ENCODE data around the gene IKZF2.

IKZF2 gene

DNA sequence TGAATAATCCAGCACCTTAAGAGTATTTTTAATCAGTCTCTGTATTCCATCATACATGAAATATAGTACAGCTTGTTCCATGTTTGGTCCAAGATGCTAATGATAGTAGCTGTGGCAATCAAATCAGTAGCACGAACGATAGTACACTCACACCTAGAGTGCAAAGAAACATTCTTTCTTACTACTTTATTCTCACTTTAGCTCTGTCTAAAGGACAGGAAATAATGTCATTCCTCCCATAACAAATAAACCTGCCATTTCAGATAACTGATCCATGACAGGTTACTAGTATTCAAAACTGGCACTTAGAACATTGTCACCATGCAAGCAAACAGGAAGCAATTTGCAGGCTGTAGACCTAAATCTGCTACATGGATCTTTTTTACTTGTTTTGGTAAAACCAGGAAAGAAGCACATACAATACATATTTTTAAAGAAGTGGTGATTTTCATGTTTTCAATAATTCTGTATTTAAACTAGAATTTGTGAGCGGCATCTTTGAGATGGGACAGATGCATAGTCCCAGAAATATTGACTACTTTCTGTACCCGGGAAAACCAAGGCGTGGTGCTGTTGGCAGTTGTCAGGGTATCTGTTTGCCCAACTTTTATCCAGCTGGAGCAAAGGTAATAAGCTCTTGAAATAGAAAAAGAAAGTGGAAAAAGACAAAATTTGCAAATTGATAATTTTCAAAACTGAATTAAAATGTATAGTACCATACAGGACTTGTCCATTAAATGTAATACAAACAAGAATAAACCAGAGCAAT is 49.5 kb downstream of the IKZF2 start:
- no peak for DNase-seq (ENCODE audit: extremely low read depth, low read depth)
- TF ChIP-seq, protein P1, sequence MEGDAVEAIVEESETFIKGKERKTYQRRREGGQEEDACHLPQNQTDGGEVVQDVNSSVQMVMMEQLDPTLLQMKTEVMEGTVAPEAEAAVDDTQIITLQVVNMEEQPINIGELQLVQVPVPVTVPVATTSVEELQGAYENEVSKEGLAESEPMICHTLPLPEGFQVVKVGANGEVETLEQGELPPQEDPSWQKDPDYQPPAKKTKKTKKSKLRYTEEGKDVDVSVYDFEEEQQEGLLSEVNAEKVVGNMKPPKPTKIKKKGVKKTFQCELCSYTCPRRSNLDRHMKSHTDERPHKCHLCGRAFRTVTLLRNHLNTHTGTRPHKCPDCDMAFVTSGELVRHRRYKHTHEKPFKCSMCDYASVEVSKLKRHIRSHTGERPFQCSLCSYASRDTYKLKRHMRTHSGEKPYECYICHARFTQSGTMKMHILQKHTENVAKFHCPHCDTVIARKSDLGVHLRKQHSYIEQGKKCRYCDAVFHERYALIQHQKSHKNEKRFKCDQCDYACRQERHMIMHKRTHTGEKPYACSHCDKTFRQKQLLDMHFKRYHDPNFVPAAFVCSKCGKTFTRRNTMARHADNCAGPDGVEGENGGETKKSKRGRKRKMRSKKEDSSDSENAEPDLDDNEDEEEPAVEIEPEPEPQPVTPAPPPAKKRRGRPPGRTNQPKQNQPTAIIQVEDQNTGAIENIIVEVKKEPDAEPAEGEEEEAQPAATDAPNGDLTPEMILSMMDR (IDR thresholded peaks at IDR 0.05; ENCODE audit: low read depth, low read length): no peak

DNA sequence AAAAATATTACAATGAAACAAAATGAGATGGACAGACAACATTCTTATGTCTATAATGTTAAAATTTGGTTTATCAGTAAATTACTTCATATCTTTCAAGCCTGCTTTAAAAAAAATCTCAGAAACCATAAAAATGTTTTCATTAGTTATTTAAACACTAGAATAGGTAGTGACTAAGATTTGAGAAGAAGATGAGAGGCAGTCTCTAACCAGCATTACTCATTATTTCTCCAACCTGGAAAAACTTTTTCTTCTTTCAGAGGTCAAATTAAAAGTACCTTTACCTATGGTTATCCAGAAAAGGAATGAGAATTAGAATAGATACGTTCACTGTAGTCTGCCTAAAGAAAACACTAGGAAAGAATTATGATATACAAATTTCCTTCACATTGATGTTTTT is 50.3 kb downstream of the IKZF2 start:
- DNase-seq (ENCODE audit: extremely low read depth, low read depth): no peak
- TF ChIP-seq, protein P1 (IDR thresholded peaks at IDR 0.05; ENCODE audit: low read depth, low read length): no peak

DNA sequence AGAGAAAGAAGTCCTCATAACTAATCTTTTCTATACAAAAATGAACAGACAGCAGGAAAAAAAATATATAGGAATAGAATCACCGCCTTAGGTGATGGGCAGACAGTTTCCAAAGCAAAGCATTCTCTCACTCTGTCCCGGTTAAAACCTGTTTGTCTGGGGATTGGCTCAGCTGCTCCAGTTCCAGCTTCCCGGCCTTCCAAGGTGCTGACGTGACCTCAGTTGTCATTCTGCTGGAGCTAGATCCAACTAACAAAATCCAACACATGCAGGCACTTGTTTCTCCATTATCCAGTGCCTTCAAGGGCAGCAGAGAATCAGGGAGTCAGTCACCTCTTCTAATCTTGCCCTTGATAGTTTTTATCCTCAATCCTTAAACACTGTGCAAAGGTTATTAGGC is 52.8 kb downstream of the IKZF2 start:
- TF ChIP-seq, protein P1 (IDR thresholded peaks at IDR 0.05; ENCODE audit: low read depth, low read length): no peak
- no peak for DNase-seq (ENCODE audit: extremely low read depth, low read depth)

DNA sequence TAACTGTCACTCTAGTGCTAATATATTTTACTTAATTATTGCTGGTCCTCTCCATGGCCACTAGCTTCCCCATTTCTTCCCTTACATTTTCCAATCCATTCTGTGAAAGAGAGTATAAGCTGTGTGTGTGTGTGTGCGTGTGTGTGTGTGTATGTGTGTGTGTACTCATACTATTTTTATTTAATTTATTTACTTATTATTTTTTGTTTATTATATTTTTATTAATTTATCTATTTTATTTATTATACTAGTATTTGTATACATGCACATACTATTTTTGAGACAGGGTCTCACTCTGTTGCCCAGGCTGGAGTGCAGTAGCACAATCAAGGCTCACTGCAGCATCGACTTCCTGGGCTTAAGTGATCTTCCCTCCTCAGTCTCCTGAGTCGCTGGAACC is 59.6 kb downstream of the IKZF2 start:
- TF ChIP-seq, protein P1 (IDR thresholded peaks at IDR 0.05; ENCODE audit: low read depth, low read length): no peak
- DNase-seq (ENCODE audit: extremely low read depth, low read depth): no peak

DNA sequence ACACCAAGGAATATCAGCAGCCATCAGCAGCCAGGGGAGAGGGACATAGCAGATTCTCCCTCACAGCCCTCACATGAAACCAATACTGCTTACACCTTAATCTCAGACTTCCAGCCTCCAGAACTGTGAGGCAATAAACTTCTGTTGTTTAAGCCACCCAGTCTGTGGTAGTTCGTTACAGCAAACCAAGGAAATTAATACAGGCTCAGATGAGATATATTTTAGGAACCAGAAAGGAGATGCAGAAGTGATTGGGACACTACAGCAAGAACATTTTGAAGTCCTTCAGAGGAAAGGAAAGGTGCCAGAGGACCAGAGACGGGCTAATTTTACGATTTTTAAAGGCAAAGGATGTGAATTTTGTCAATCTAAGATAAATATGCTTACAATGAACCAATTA is 60.6 kb downstream of the IKZF2 start:
- no peak for DNase-seq (ENCODE audit: extremely low read depth, low read depth)
- TF ChIP-seq, protein P1 (IDR thresholded peaks at IDR 0.05; ENCODE audit: low read depth, low read length): no peak

DNA sequence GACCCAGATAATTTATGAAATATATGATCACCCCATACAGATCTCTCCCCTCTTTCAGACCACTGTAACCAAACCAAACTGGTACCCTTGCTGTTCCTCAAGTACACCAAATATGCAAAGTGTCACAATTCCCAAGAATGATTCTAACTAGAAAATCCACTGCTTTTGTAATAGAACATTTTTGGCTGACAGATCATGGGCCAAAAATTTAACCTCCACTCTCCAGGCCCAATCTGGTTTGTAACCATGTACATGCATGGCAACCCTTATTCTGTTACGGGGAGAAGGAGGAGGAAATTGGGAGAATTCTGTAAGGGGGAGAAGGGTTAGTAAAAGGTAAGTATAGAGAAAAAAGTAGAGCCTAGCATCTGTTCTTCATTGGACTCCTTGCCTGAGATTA is 62.0 kb downstream of the IKZF2 start:
- TF ChIP-seq, protein P1 (IDR thresholded peaks at IDR 0.05; ENCODE audit: low read depth, low read length): no peak
- DNase-seq (ENCODE audit: extremely low read depth, low read depth): no peak

DNA sequence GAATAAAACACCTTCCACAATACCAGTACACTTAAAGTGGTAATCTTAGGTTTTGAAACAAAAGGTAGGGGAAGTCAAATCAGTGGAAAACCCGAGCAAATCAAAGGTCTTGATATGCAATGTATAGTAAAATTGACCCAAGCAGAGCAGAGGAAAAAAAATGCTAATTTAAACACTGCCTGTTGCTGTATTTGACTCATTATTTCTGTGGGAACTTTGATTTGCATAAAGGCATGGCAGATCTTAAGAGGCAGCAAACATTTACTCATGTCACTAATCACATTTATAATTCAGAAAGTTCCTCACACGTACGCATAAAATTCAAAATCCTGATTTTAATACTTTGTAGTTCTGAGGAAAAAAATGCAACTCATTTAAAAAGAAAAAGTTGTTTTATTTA is 64.4 kb downstream of the IKZF2 start:
- TF ChIP-seq, protein P1 (IDR thresholded peaks at IDR 0.05; ENCODE audit: low read depth, low read length): no peak

More for the DNA sequence above, 64.4 kb downstream of the IKZF2 start:
- DNase-seq (ENCODE audit: extremely low read depth, low read depth): no peak
